Measurements from ENCODE around the gene ZNF140.

DNA sequence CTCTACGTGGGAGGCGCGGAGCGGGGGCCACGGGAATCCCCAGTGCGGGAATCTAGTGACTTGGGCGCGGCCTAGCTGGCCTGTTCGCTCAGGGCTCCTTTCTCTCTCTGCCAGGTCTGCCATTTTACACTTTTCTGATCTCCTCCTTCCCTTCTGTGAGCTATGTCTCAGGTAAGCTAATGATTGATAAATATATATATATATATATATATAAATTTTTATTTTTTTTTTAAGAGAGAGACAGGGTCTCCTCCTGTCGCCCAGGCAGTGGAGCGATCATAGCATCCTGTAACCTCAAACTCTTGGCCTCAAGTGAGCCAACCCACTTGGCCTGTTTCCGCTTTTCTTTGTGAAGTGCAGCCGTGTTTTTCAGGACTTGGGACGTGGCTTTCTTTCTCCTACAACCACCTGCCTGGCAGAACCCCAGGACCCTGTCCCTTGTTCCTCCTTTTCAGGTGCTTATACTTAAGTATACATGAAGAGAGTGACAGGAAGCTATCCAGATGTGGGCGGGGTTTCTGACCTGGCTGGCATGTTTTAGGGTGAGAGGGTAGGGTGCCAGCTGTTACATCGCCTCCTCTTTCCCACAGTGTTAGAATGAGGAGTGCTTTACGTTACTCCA lies 547 bp downstream of the ZNF140 start:
- no peak for TF ChIP-seq CTCF (IDR thresholded peaks at IDR 0.05)
- TF ChIP-seq EP300 (IDR thresholded peaks at IDR 0.05): no peak
- TF ChIP-seq POLR2A (IDR thresholded peaks at IDR 0.05): no peak
